Kidney (tissue), 14 donors: ENCODE results near the gene COL4A2. TPM values are rescaled to one million over a fixed set of nuclear protein-coding genes. Genes with fewer than 3 reads are reported as not detected.

Experiments
- DNase-seq, 5 donors: peaks; one replicate each; pipeline ENCODE4 v3.0.0-alpha.2; 2013 to 2020
- FAIRE-seq: peaks from 2 replicates; lab custom pipeline; 2012; peaks lifted over from hg19 to GRCh38; lab: Jason Lieb, UNC
- H3K27ac ChIP-seq, 2 donors: one replicate each; pipeline ENCODE4 v1.7.0; 2013; ENCODE audit warnings: low read depth in 2 of 2, low read length in 2 of 2, inconsistent platforms in 1 of 2
- H3K27me3 ChIP-seq: one replicate; pipeline ENCODE4 v1.7.1; 2013; ENCODE audit warnings: low read length, inconsistent platforms; ENCODE audit not compliant: control insufficient read depth, insufficient read depth
- H3K36me3 ChIP-seq, 3 donors: one replicate each; pipeline versions ENCODE4 v1.7.0 to v1.7.1; 2013; ENCODE audit warnings: low read length in 3 of 3, control low read depth in 1 of 3, inconsistent platforms in 1 of 3; ENCODE audit not compliant: insufficient read depth in 3 of 3, control insufficient read depth in 2 of 3
- H3K4me1 ChIP-seq, 3 donors: one replicate each; pipeline versions ENCODE4 v1.7.0 to v1.7.1; 2013; ENCODE audit warnings: low read length in 3 of 3, inconsistent platforms in 1 of 3, low read depth in 1 of 3; ENCODE audit not compliant: control insufficient read depth in 2 of 3, insufficient read depth in 2 of 3
- H3K4me3 ChIP-seq, 3 donors: one replicate each; pipeline versions ENCODE4 v1.7.0 to v1.8.1; 2013; ENCODE audit warnings: low read length in 3 of 3, control low read depth in 1 of 3, inconsistent platforms in 1 of 3
- H3K9ac ChIP-seq, 3 donors: one replicate each; pipeline versions ENCODE4 v1.7.0 to v1.7.1; 2013; ENCODE audit warnings: low read length in 3 of 3, control low read depth in 1 of 3, inconsistent platforms in 1 of 3
- H3K9me3 ChIP-seq, 3 donors: one replicate each; pipeline versions ENCODE4 v1.7.0 to v1.7.1; 2013; ENCODE audit warnings: low read length in 3 of 3, control low read depth in 1 of 3, inconsistent platforms in 1 of 3; ENCODE audit not compliant: control insufficient read depth in 2 of 3, insufficient read depth in 1 of 3
- CTCF ChIP-seq: IDR thresholded peaks from 3 replicates; pipeline ENCODE4 v1.5.1; 2012; ENCODE audit warnings: mild to moderate bottlenecking, moderate library complexity, borderline replicate concordance; ENCODE audit not compliant: insufficient read depth; ENCODE audit errors: extremely low read depth
- intact Hi-C: fragments of 100-400 bp; cut with DNase I; formaldehyde crosslinking; loops from one replicate; pipeline ENCODE4 v1.11.1; 2022
- polyA plus RNA-seq: library from polyadenylated mRNA; stranded (reverse); fragments of 350-450 nt; fragmentation: Illumina TruSeq; extraction: RNeasy Lipid Tissue Mini Kit (QIAGEN cat#74804); gene quantifications from one replicate; pipeline ENCODE4 v1.2.3, GENCODE V29; 2014; ENCODE audit warnings: low read depth, low replicate concordance; ENCODE audit not compliant: insufficient read depth
- total RNA-seq: library from RNA; stranded (reverse); fragmentation: NEBNext Ultra II Directional; extraction: Animal tissue kit (Norgen Biotek cat#: 25700); gene quantifications from one replicate; pipeline ENCODE4 v1.2.1, GENCODE V29; 2021
- donor health status: control.
- donor health status: control.
- donor health status: control.
- donor health status: control.
- donor health status: control.
- donor health status: DM: yes; HTN: yes; CAD: no.
- donor health status: Normal renal cell carcinoma (clear cell type).

The COL4A2 gene
- total and polyA plus RNA-seq, 2 donors from 2014 or later: 126 to 265 TPM

DNA sequence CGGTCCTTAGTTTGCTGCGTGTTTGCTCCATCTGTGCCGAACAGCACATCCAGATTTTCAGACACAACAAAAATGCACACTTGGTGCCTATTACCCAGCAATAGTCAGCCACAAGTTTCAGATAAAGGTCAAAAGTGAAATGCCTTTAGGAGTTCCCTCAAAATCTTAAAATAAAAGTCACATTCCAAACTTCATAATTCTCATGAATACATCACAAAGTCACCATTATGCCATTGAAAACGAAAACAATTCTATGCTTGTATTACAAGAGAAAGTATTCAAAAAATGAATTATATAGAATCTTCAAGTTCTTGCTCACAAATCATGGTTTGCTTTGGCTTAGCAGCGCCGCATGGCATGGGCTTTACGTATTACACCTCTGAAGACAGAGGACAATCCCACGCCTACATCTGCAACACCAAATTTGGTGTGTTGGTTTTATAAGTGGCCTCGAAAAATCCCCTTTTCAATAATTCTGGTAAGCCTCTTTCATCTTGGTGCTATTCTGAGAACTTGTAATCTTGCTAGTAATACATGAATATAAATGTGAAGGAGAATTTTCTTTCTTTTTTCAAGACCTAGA is 26.8 kb upstream of the COL4A2 start:
- intact Hi-C loops: no loop called here
- no peak overlapping the region for H3K4me3 ChIP-seq
- no peak for TF ChIP-seq CTCF
- DNase-seq (no peak), FAIRE-seq (no peak)
- no peaks in the 10 kb centered on the region for H3K27me3 ChIP-seq
- H3K4me1 ChIP-seq: peaks cover 0 to 2% (median 0%) of the 10 kb centered on the region in 3 donors
- H3K27ac ChIP-seq: no peak overlapping the region
- no peak overlapping the region for H3K9ac ChIP-seq
- H3K9me3 ChIP-seq: no peaks in the 10 kb centered on the region
- H3K36me3 ChIP-seq: peaks cover 0 to 2% (median 0%) of the 10 kb centered on the region in 3 donors

DNA sequence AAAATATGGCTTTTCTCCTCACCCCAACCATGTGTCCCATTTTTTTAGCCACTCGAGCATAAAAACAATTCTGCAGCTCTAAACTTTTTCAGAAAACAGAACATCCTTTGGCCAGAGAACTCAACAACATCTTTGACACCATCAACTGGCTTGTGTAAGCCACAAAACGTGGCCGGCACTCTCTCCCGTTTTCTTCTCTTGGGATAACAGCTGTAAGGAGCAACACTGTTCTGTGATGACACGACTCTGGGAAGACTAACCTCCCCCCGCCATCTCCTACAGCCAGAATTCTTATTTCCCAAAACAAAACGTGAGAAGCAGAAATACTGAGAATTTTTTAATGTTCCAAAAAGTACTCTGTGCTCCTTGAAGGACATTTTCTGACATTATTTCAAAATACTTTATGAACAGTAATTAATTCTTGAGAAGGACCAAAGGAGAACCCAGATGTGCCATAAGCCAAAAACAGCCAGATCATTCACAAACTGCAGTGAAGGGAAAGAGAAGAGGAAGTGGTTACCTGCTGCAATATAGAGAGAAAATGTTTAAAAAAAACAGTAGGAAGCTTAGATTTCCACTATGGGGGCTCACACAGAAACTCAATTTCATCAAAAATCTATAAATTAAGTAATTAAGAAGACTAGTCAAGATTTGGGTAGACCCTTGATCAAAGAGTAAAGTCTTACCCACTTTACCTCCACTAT is 25.9 kb upstream of the COL4A2 start:
- H3K27ac ChIP-seq: no peak overlapping the region
- FAIRE-seq (no peak), DNase-seq (peak in 1 of 5 donors; percentile 75)
- H3K4me1 ChIP-seq: no peaks in the 10 kb centered on the region
- H3K36me3 ChIP-seq: peaks cover 0 to 2% (median 0%) of the 10 kb centered on the region in 3 donors
- intact Hi-C loops: no loop called here
- no peaks in the 10 kb centered on the region for H3K9me3 ChIP-seq
- H3K27me3 ChIP-seq: no peaks in the 10 kb centered on the region
- TF ChIP-seq CTCF: no peak
- H3K9ac ChIP-seq: no peak overlapping the region
- no peak overlapping the region for H3K4me3 ChIP-seq

- DNase-seq: no peak
- no peak for TF ChIP-seq CTCF
- H3K9me3 ChIP-seq: no peaks in the 10 kb centered on the region
- FAIRE-seq: no peak
- H3K9ac ChIP-seq: no peak overlapping the region
- peaks cover 0 to 2% (median 0%) of the 10 kb centered on the region in 3 donors for H3K36me3 ChIP-seq
- H3K27me3 ChIP-seq: no peaks in the 10 kb centered on the region
- H3K4me3 ChIP-seq: no peak overlapping the region
- H3K4me1 ChIP-seq: no peaks in the 10 kb centered on the region
- intact Hi-C loops: no loop called here
- H3K27ac ChIP-seq: no peak overlapping the region
Measured at GRCh38 chr13:110281736-110282135, 25.3 kb upstream of the COL4A2 start.
